EL (cell line): ENCODE results near the gene IL16.
"Not testable (repeated sequence)": the region's sequence is repeated elsewhere in the genome, so short reads cannot be mapped to it uniquely, and the experiment has no call there.

Source experiments
- DNase-seq: peaks from one replicate; pipeline ENCODE4 v3.0.0-alpha.2; 2016

The IL16 gene

GRCh38 chr15:81196576-81197254, at the start of gene IL16:
TSS of gene IL16 (plus strand) at chr15:81196879. CDS start at chr15:81225400, 28,521 bp downstream.
- no peak for DNase-seq

GRCh38 chr15:81151389-81151788, 45.3 kb upstream of the IL16 start:
- no peak for DNase-seq

DNA sequence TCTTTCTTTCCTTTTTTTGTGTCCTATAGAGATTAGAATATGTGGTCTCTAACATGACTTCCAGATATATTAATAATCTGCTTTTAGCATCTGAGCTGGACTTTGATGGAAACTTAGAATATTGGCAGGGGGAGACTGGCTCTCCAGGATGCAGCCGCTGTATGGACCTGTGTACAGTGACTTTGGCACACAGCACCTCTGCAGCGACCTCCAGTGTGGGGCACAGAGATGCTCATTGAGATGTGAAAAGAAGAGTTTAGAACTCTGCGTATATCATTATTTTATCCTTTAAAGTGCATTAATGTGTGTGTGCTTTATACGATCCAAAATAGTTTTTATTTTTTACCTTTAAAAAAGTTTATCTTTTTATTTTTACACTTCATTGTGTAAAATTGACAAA, 44.3 kb upstream of the IL16 start:
- DNase-seq = no peak

DNA sequence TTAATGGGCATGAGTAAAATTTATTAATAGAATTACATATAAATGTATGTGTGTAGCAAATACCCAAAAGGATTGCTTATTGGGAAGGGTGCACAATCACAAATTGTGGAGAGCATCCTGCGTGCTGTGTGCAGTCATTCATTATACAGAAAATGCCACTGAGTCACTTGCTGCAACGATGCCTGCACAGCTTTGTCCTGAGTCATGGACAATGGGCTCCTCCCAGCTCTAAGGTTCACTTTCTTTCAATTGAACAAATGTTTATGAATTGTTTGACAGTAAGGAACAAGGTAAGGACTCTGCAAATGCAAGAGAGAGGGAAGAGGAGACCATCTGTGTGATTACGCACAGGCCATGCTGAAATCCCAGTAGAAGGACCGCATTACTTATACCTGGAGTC, 43.9 kb upstream of the IL16 start:
- DNase-seq = no peak

GRCh38 chr15:81155375-81156218, 41.1 kb upstream of the IL16 start:
- peak; percentile 35 for DNase-seq

GRCh38 chr15:81156324-81156723, 40.4 kb upstream of the IL16 start:
- DNase-seq = no peak

DNA sequence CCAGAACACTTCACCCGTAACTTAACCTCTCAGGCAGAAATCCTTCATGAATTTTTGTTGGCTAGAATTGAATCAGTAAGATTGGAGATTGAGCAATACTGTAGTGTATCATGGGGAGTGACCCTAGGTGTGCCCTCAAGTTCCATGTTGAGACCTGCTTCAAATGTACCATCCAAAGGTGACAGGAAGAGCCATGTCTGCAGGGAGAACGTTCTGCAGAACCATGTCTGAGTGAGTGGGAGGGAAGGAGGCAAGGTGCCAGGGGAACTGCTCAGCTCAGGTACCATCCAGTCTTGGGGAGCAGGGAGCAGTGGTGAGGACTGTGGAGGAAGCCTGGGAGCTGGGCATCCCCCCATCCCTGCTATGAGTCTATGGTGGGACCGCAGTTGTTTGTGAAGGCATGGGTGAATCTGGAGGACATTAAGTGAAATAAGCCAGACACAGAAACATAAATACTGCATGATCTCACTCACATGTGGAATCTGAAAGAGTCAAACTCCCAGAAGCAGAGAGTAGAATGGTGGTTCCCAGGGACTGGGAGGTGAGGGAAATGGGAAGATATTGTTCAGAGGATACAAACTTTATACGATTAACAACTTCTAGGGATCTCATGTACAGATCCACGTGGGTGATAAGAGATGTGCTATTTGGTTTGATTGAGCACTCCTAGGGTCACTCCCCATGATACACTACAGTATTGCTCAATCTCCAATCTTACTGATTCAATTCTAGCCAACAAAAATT, 39.3 kb upstream of the IL16 start:
- DNase-seq = no peak

GRCh38 chr15:81157939-81158223, 38.8 kb upstream of the IL16 start:
- no peak for DNase-seq

- DNase-seq = not testable (repeated sequence)
These were observed 38.1 kb upstream of the IL16 start for GRCh38 chr15:81158561-81158960.

DNA sequence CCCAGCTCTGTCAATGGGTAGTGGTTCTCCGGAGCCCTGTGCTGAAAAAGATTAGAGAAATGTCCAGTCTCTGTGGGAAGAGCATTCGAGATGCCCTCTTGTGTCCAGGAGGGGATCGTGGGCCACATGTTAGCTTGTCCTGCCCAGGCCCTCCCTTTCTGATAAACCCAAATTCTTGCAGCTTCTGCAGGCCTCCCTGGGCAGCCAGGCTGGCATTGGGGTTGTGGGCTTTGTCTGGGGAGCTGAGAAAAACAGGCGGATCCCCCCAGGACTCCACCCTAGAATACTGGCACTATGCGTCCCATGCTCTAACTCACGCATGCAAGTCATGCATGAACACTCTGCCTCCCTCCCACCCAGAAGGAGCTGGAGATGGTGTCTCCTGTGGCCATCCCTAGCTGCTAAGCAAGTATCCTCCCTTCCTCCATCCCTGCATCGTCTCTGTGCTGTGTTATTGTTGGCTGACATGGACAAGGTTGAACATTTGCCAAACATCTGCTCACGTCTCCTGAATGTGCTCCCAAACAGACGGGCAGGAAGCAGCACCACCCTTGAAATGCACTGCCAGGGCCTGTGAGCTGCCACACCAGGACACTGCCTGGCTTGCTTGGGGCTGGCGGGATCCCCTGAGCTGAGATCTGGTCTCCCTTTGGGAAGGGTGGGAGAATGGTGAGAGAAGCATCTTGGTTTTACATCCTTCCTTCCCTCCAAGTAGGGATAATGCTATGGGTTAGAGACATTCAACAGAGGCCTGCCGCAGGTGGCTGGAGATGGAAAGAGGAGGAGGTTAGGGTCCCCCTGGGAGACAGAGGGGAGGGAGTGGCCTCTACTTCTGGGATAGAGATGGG, 36.1 kb upstream of the IL16 start:
- DNase-seq = peak; percentile 50

- DNase-seq = no peak
These were observed 35.5 kb upstream of the IL16 start for GRCh38 chr15:81161160-81161673.

- DNase-seq = no peak
These were observed 34.8 kb upstream of the IL16 start for GRCh38 chr15:81161851-81162250.

- DNase-seq = no peak
These were observed 32.5 kb upstream of the IL16 start for GRCh38 chr15:81163961-81164800.

DNA sequence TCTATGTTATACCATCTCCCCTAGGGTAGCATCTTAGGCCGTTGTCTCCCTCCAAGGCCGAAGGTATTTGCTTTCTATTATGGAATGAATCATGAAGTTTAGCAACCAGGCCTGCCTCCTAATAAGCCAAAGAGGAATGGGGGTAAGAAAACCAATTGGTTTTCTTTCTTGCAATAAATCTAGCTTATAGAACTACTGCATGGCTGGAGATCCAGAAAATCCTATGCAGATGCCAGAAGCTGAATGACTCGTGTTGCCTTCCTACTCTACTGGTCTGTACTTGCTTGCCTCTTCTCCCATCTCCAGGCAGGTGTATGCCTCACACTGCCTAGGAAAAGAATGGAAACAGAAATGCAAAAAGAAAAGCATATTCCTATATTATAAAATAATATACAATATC, 31.1 kb upstream of the IL16 start:
- no peak for DNase-seq

GRCh38 chr15:81166636-81167305, 29.9 kb upstream of the IL16 start:
- DNase-seq = no peak

DNA sequence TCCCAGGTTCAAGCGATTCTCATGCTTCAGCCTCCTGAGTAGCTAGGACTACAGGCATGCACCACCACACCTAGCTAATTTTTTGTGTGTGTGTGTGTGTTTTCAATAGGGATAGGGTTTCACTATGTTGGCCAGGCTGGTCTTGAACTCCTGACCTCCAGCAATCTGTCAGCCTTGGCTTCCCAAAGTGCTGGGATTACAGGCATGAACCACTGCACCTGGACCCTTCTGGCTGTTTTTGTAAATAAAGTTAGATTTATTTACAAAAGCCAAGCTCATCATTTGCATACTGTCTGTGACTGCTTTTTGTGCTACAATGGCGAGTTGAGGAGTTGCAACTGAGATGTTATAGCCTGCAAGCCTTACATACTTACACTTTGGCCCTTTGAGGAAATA, 28.6 kb upstream of the IL16 start:
- DNase-seq = no peak

- no peak for DNase-seq
These were observed 28.0 kb upstream of the IL16 start for GRCh38 chr15:81168644-81169043.

- DNase-seq = no peak
These were observed 26.2 kb upstream of the IL16 start for GRCh38 chr15:81170511-81170910.

DNA sequence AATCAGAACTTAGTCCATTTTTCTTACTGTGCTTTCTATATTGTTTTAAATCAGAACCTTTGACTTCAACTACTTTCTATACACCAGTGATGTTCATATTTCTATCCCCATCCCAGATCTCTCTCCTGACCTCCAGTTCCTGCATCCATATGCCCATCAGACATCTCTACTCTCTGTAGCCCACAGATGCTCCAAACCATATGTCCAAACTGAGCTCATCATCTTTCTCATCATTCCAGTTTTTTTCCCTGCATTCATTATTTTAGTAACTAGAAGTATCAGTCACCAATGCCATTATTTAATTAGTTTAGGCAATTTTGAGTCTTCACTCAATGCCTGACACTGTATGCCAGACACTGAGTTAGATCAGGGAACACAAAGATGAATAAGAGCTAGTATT, 25.4 kb upstream of the IL16 start:
- DNase-seq = no peak

DNA sequence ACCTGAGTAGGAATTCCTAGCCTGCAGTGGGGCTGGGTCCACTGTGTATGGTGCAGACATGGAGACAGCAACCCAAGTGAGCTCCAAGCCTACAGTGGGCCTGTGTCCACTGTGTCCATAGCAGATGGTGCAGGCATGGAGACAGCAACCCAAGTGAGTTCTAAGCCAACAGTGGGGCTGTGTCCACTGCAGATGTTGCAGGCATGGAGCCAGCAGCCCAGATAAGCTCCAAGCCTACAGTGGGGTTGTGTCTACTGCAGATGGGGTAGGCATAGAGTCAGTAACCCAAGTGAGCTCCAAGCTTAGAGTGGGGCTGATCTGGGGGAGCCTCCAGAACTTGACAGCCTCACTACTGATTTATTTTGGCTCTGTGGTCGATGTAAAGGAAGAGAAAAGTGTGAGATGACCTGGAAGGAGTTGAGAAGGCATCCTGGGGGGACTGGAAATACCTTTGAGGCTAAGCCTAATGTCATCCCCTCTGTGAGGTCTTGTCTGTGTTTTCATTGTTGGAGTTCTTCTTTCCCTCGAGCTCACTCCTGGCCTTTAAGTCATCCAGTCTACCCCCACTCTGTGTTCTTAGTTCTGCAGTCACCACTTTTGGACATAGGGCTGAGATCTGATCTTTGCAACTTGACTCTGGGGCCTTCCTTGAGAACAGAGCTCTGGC, 22.4 kb upstream of the IL16 start:
- no peak for DNase-seq
